SK-N-SH (cell line): ENCODE data around the gene CACNA1F. TPM values are rescaled to one million over a fixed set of nuclear protein-coding genes. Genes with fewer than 3 reads are reported as not detected.

Experiments
- CTCF ChIA-PET: fragments of 300-600, 350-600 bp; formaldehyde crosslinking; extraction: SDS; loops from one replicate; lab custom pipeline; 2021; lab: Yijun Ruan, JAX
- POLR2A ChIA-PET: fragments of 350-600 bp; sonication (Branson Sonifier 250); formaldehyde crosslinking; extraction: SDS; loops from one replicate; lab custom pipeline; 2020; ENCODE audit warnings: antibody characterized with exemption, inconsistent platforms; lab: Yijun Ruan, JAX
- DNase-seq: peaks from one replicate; pipeline ENCODE4 v3.0.0; 2012
- H2AFZ ChIP-seq: fragments of 200-600 bp; sonication (generic); 2 replicates; pipeline ENCODE4 v1.8.1; 2016; ENCODE audit warnings: antibody characterized with exemption, mild to moderate bottlenecking, low read depth
- H3F3A ChIP-seq: fragments of 200-600 bp; sonication (generic); replicated peaks from 2 replicates; pipeline ENCODE3; 2016; ENCODE audit warnings: antibody characterized with exemption, mild to moderate bottlenecking; ENCODE audit not compliant: insufficient read depth
- H3K27ac ChIP-seq, 2 experiments: fragments of 200-500 bp in 1 of 2; fragments of 200-600 bp in 1 of 2; sonication (Bioruptor generic) in 1 of 2; sonication (generic), shearing (Covaris generic) in 1 of 2; 2 replicates each; pipeline versions ENCODE4 v1.5.1 to v1.6.1; 2014 to 2016; ENCODE audit warnings: low read depth in 2 of 2, inconsistent platforms in 1 of 2, low read length in 1 of 2, mild to moderate bottlenecking in 1 of 2, mixed read lengths in 1 of 2
- H3K27me3 ChIP-seq: fragments of 200-600 bp; sonication (generic), shearing (Covaris generic); 2 replicates; pipeline ENCODE4 v1.6.1; 2016; ENCODE audit warnings: mixed run types; ENCODE audit not compliant: insufficient read depth
- H3K36me3 ChIP-seq, 2 experiments: fragments of 200-500 bp in 1 of 2; fragments of 200-600 bp in 1 of 2; sonication (Bioruptor generic) in 1 of 2; sonication (generic) in 1 of 2; replicated peaks in 1 of 2; 2 replicates each; pipeline versions ENCODE3 to v1.5.1; 2014 to 2016; ENCODE audit warnings: low read length in 1 of 2, mild to moderate bottlenecking in 1 of 2; ENCODE audit not compliant: insufficient read depth in 2 of 2, control insufficient read depth in 1 of 2
- H3K4me1 ChIP-seq, 2 experiments: fragments of 200-500 bp in 1 of 2; fragments of 200-600 bp in 1 of 2; sonication (Bioruptor generic) in 1 of 2; sonication (generic), shearing (Covaris generic) in 1 of 2; 2 replicates each; pipeline versions ENCODE4 v1.5.1 to v1.6.1; 2014 to 2016; ENCODE audit warnings: low read depth in 1 of 2, low read length in 1 of 2, mixed run types in 1 of 2; ENCODE audit not compliant: insufficient read depth in 2 of 2, control insufficient read depth in 1 of 2
- H3K4me2 ChIP-seq: fragments of 200-600 bp; sonication (generic), shearing (Covaris generic); 2 replicates; pipeline ENCODE4 v1.6.1; 2017; ENCODE audit warnings: mixed run types
- H3K4me3 ChIP-seq, 2 experiments: fragments of 200-500 bp in 1 of 2; fragments of 200-600 bp in 1 of 2; sonication (Bioruptor generic) in 1 of 2; sonication (generic), shearing (Covaris generic) in 1 of 2; 2 replicates each; pipeline versions ENCODE4 v1.5.1 to v1.8.1; 2014 to 2016; ENCODE audit warnings: low read depth in 2 of 2, inconsistent platforms in 1 of 2, low read length in 1 of 2, mild to moderate bottlenecking in 1 of 2, mixed read lengths in 1 of 2, moderate library complexity in 1 of 2
- H3K79me2 ChIP-seq: fragments of 200-600 bp; sonication (generic); 2 replicates; pipeline ENCODE4 v1.8.1; 2017; ENCODE audit warnings: mild to moderate bottlenecking; ENCODE audit not compliant: insufficient read depth
- H3K9ac ChIP-seq: fragments of 200-600 bp; sonication (generic); 2 replicates; pipeline ENCODE4 v1.6.1; 2017; ENCODE audit warnings: mixed run types
- H3K9me2 ChIP-seq: fragments of 200-600 bp; sonication (generic); 2 replicates; pipeline ENCODE4 v1.6.1; 2017; ENCODE audit warnings: mixed run types
- H3K9me3 ChIP-seq: fragments of 200-600 bp; sonication (generic); 2 replicates; pipeline ENCODE4 v1.6.1; 2017; ENCODE audit warnings: mixed run types, mild to moderate bottlenecking, moderate library complexity
- H4K20me1 ChIP-seq: fragments of 200-600 bp; sonication (generic); 2 replicates; pipeline ENCODE4 v1.6.1; 2017; ENCODE audit warnings: mild to moderate bottlenecking, mixed run types; ENCODE audit not compliant: insufficient read depth
- ELF1 ChIP-seq: IDR thresholded peaks from 2 replicates; pipeline ENCODE4 v1.4.0; 2012
- EP300 ChIP-seq, 2 experiments: IDR thresholded peaks; 2 replicates each; pipeline versions ENCODE4 v1.4.0 to v1.6.1; 2012; ENCODE audit warnings: borderline replicate concordance in 1 of 2, low read depth in 1 of 2, low read length in 1 of 2
- JUND ChIP-seq: IDR thresholded peaks from 2 replicates; pipeline ENCODE4 v1.4.0; 2012
- MEF2A ChIP-seq: IDR thresholded peaks from 2 replicates; pipeline ENCODE4 v1.4.0; 2012; ENCODE audit warnings: low read depth, borderline replicate concordance
- NFIC ChIP-seq: IDR thresholded peaks from 2 replicates; pipeline ENCODE4 v1.4.0; 2012; ENCODE audit warnings: borderline replicate concordance
- RAD21 ChIP-seq: IDR thresholded peaks from 2 replicates; pipeline ENCODE4 v1.6.1; 2012; ENCODE audit warnings: mild to moderate bottlenecking, low read length
- RCOR1 ChIP-seq: fragments of 150-350 bp; IDR thresholded peaks from 2 replicates; pipeline ENCODE4 v1.6.1; 2017; ENCODE audit warnings: antibody characterized with exemption, low read length
- RXRA ChIP-seq: IDR thresholded peaks from 2 replicates; pipeline ENCODE4 v1.4.0; 2012; ENCODE audit warnings: low read depth, mild to moderate bottlenecking, borderline replicate concordance
- WGBS: methylation state at CpG from one replicate; pipeline ENCODE4 v1.1.6; 2017; ENCODE audit warnings: low lambda C conversion rate; 5-methylcytosine and 5-hydroxymethylcytosine counted together
- polyA plus RNA-seq, 3 experiments: library from polyadenylated mRNA; depleted of rRNA; stranded (reverse); fragments of >200 nt; gene quantifications; 2 replicates each; pipeline ENCODE4 v1.2.3, GENCODE V29; 2012
- TF ChIP-seq, protein P1 (sequence below): IDR thresholded peaks from 2 replicates; pipeline ENCODE4 v1.4.0; 2012; ENCODE audit warnings: low read depth
- TF ChIP-seq, protein P2 (sequence below): fragments of 150-350 bp; IDR thresholded peaks from 2 replicates; pipeline ENCODE4 v1.6.1; 2017; ENCODE audit warnings: antibody characterized with exemption, low read length, low read depth, borderline replicate concordance
- TF ChIP-seq, protein P3 (sequence below): fragments of 200-600 bp; sonication (generic); IDR thresholded peaks from 2 replicates; pipeline ENCODE4 v1.6.1; 2017; ENCODE audit warnings: antibody characterized with exemption, mild to moderate bottlenecking, moderate library complexity
- TF ChIP-seq, protein P4 (sequence below): IDR thresholded peaks from 2 replicates; pipeline ENCODE4 v1.4.0; 2012; ENCODE audit warnings: low read depth, borderline replicate concordance

CACNA1F gene
- polyA plus RNA-seq, 1 of the 3 experiments (the other 2 are of a cell fraction) = not detected

DNA sequence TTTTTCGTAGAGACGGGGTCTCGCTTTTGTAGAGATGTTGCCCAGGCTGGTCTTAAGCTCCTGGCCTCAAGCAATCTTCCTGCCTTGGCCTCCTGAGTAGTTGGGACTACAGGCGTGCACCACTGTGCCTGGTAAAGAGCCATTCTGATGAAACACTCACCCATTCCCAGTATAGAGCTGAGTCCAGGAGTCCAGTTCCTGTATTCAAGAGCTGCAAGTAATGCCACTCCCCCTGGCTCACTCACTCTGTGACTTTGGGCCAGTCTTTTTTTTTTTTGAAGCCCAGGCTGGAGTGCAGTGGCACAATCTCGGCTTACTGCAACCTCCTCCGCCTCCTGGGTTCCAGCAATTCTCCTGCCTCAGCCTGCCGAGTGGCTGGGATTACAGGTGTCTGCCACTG lies 5.6 kb upstream of the CACNA1F start (continued):
- TF ChIP-seq JUND (no peak), ELF1 (no peak), RAD21 (no peak)
- TF ChIP-seq, protein P1, sequence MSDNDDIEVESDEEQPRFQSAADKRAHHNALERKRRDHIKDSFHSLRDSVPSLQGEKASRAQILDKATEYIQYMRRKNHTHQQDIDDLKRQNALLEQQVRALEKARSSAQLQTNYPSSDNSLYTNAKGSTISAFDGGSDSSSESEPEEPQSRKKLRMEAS = no peak
- TF ChIP-seq, protein P2, sequence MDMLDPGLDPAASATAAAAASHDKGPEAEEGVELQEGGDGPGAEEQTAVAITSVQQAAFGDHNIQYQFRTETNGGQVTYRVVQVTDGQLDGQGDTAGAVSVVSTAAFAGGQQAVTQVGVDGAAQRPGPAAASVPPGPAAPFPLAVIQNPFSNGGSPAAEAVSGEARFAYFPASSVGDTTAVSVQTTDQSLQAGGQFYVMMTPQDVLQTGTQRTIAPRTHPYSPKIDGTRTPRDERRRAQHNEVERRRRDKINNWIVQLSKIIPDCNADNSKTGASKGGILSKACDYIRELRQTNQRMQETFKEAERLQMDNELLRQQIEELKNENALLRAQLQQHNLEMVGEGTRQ = no peak

DNA sequence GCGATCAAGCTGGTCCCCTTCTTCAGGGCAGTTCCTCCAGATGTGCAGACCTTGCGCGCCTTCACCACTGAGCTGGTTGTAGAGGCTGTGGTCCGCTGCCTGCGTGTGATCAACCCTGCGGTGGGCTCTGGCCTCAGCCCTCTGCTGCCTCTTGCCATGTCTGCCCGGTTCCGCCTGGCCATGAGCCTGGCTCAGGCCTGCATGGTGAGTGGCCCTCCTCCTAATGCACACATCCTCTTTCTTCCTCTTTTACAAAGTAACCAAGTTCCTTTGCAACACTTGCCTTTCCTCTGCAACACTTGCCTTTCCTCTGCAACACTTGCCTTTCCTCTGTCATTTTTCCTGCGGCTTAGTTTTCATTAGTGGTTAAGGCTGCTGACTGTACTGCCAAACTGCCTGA lies 3.9 kb upstream of the CACNA1F start:
- no peak overlapping the region for H3K4me2 ChIP-seq
- H4K20me1 ChIP-seq = no peaks in the 10 kb centered on the region
- ChIA-PET CTCF (no interaction called here), POLR2A (no interaction called here)
- no peaks in the 10 kb centered on the region for H3K79me2 ChIP-seq
- H3K9me3 ChIP-seq = no peaks in the 10 kb centered on the region
- 65% methylated on average over 9 of the region's 9 CpGs for WGBS
- no peaks in the 10 kb centered on the region for H3K36me3 ChIP-seq
- H3K9me2 ChIP-seq = no peaks in the 10 kb centered on the region
- no peak overlapping the region for H2AFZ ChIP-seq
- H3K4me1 ChIP-seq = no peaks in the 10 kb centered on the region
- no peaks in the 10 kb centered on the region for H3F3A ChIP-seq
- no peak for DNase-seq
- no peak overlapping the region for H3K9ac ChIP-seq
- TF ChIP-seq NFIC = no peak
- no peak for TF ChIP-seq RCOR1
- TF ChIP-seq, protein P3, sequence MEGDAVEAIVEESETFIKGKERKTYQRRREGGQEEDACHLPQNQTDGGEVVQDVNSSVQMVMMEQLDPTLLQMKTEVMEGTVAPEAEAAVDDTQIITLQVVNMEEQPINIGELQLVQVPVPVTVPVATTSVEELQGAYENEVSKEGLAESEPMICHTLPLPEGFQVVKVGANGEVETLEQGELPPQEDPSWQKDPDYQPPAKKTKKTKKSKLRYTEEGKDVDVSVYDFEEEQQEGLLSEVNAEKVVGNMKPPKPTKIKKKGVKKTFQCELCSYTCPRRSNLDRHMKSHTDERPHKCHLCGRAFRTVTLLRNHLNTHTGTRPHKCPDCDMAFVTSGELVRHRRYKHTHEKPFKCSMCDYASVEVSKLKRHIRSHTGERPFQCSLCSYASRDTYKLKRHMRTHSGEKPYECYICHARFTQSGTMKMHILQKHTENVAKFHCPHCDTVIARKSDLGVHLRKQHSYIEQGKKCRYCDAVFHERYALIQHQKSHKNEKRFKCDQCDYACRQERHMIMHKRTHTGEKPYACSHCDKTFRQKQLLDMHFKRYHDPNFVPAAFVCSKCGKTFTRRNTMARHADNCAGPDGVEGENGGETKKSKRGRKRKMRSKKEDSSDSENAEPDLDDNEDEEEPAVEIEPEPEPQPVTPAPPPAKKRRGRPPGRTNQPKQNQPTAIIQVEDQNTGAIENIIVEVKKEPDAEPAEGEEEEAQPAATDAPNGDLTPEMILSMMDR = no peak
- TF ChIP-seq MEF2A = no peak
- no peak for TF ChIP-seq RXRA
- TF ChIP-seq ELF1 = no peak
- TF ChIP-seq, protein P4, sequence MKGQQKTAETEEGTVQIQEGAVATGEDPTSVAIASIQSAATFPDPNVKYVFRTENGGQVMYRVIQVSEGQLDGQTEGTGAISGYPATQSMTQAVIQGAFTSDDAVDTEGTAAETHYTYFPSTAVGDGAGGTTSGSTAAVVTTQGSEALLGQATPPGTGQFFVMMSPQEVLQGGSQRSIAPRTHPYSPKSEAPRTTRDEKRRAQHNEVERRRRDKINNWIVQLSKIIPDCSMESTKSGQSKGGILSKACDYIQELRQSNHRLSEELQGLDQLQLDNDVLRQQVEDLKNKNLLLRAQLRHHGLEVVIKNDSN = no peak
- TF ChIP-seq EP300 (IDR thresholded peaks at IDR 0.05; ENCODE audit: borderline replicate concordance in 1 of 2, low read depth in 1 of 2, low read length in 1 of 2) = no peak
- H3K4me3 ChIP-seq = no peak overlapping the region
- no peaks in the 10 kb centered on the region; the same call in 1 of the 2 replicates for H3K27me3 ChIP-seq
- no peak overlapping the region for H3K27ac ChIP-seq
